GM21526 (cell line): Measurements from ENCODE around the gene AMOT.

Source experiments
- ATAC-seq: cut with Tn5 transposase; IDR thresholded peaks from one replicate; pipeline ENCODE4 v1.9.1; 2021; ENCODE audit warnings: moderate library complexity; ENCODE audit not compliant: unreplicated experiment, low FRiP score

The AMOT gene

DNA sequence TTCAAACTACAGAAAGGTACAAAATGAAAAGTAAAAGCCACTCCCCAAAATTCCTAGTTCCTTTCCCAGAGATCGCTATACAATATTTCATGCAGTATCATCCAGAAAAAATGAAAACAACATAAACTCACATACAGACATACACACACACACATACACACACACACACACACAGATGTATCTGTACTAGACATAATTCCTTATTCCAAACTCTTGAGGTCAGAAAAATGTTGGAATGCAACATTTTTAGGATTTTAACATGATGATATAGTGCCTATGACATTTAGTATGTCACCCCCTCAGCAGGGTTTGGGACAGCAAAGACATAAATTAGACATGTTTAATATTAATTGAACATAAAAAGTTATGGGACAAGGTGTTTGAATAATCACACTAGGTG lies 87.5 kb downstream of the AMOT start:
- ATAC-seq: no peak

DNA sequence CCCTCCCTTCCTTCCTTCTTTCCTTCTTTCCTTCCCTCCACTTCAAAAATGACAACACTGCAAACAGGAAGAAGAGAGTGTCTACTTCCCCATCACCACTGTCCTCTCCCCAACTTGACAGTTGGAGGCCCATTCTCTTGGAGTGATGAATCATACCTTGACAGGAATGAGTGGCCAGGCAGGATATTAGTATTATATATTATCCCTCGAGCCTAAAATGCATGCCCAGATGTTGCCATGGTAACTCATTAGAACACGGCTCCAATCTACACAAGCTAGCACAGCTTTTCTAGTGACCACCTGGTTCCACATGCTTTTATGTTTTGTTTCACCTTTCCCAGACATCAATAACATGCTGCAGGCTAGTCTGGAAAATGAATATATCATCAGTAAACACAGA lies 89.6 kb downstream of the AMOT start:
- no peak for ATAC-seq

DNA sequence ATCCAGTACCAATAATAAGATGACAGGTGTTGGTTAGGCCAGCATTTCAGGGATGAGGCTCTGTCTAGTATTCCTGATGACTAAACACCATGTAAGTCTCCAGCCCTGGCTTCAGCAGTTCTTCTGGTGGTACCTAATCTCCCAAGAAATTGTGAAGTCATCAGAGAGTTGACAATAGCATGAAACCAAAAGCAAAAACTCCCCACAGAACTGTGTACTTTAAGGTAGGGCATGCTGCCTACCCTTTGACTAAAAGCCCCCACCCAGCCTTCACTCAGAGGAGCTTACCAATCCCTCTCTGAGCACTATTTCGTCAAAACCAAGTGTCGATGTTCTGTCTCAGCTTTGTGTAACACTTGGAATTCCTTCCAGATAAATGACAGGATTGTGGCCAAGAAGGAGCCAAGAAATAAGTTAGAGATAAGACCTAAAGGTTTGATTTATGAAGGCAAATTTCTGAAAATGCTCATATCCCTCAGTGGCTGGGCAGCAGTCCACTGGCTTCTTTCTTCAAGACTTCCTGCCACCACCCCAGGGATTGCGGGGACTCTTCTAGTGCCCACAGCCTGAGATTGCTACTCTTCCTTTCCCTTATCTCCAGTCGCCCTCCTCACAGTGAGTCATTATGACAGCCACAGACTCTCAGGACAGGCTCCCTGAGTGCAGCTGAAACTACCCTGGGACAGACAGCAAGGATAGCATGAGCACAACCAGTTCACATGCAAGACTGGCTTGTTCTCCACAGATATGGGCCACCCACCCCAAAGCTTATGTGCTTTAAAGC lies 93.6 kb downstream of the AMOT start:
- no peak for ATAC-seq

DNA sequence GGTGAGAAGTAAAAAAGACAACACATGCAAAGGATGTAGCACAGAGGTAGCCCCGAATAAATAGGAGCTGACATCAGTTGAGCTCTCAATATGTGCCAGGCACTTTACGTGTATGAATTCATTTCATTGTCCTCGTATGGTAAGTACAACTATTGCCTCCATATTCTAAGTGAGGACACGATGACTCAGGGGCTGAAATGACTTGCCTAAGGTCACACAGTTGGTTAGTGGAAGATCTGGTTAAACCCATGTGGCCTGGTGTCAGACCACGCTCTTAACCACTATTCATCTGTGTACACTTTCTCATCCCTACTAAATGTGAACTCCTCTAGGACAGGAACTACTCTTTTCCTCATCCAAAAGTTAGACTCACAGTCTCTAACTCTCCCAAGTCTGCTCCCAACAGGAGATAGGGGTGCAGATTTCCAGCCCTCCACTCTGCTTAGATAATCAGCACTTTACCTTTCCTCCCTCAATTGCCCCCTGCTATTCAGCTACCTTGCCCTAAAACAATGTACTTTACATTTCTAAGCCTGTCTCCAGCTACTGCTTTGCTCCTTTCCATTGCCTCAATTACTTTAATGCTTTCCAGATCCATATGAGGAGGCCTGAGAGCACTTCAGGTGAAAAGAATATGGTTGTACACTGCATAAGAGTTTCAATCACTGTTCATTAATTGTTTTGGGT lies 102.1 kb downstream of the AMOT start:
- no peak for ATAC-seq

DNA sequence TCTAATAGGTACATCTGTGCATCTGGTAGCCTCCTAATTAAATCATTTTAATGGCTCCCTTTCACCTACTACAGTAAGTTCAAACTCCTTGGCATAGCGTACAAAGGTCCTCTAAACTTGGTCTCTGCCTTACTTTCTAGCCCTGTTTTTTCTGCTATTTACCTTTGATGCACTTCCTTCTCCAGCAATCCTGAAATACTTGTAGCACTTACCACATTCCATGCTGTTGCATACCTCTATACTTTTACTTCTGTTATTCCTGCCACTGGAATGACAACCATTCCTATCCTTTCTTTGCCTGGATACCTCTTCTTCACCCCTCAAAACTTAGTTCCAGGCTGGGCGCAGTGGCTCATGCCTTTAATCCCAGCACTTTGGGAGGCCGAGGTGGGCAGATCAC lies 104.3 kb downstream of the AMOT start:
- no peak for ATAC-seq

DNA sequence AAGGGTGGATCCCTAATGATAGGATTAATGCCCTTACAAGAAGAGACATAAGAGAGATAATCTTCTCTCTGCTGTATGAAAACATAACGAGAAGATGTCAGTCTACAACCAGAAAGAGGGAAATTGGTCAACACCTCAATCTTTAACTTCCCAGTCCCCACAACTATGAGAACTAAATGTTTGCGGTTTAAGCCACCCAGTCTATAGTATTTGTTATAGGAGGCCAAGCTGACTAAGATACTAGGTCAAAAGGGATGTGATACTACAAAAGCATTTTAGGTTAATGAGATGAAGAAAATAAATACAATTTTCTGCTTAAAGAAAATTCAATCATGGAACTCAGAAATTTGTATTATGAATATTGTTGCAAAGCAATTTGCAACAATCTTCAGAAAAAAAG lies 105.5 kb downstream of the AMOT start:
- no peak for ATAC-seq

DNA sequence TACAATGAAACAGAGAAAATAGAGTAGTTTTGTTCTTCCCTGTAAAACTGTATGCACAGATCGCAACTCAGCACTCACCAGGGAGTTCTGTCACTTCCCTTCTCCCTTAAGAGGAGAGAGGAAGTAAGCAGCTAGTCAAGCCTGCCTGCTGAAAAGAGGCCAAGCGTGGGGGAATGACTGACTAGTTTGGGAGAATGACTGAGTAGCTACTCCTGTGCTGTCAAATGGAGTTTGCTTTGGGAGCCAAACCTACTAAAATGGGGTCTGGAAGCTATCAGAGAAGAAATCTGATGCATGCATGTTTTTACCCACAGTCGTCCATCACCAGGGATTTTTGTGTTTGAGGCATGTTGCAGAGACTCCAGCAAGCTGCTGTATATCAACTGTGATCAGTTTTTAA lies 106.3 kb downstream of the AMOT start:
- no peak for ATAC-seq

DNA sequence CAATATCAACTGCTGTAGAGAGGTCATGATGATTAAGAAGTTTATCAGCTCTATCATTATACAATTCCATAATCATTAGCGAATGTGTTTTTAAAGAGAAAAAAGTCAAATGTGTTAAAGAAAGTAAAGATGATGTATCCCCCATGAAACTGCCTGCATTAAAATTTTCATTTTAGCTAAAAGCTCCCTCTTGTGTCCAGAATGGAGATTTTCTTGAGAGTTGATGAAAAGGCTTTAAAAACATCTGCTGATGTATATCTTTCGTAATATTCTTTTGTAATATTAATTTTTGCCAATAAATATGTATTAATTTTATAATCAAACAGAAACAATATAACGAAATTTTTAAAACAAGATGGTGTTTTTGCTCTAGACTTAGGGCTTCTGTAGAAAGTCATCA lies 108.8 kb downstream of the AMOT start:
- no peak for ATAC-seq
